Spleen (tissue), 11 donors: ENCODE data around the gene TSG101. TPM values are rescaled to one million over a fixed set of nuclear protein-coding genes. Genes with fewer than 3 reads are reported as not detected.

Source experiments
- DNase-seq: peaks from one replicate; pipeline ENCODE4 v3.0.0-alpha.2; 2020
- H3K27ac ChIP-seq, 8 donors: fragments of 200-600 bp; sonication (generic) in 7 of 8; 1 replicate in 4 of 8; 2 replicates in 4 of 8; pipeline versions ENCODE4 v1.5.0 to v1.8.0; 2016 to 2021; ENCODE audit warnings: inconsistent platforms in 4 of 8, mild to moderate bottlenecking in 4 of 8, moderate library complexity in 1 of 8
- H3K27me3 ChIP-seq, 7 donors: fragments of 200-600 bp; sonication (generic) in 6 of 7; replicated peaks in 1 of 7; 1 replicate in 4 of 7; 2 replicates in 3 of 7; pipeline versions ENCODE4 v1.5.0 to v1.8.0; 2016 to 2021; ENCODE audit warnings: inconsistent platforms in 3 of 7, mild to moderate bottlenecking in 1 of 7
- H3K36me3 ChIP-seq, 6 donors: fragments of 200-600 bp; sonication (generic) in 5 of 6; 1 replicate in 4 of 6; 2 replicates in 2 of 6; pipeline versions ENCODE4 v1.5.0 to v1.8.0; 2016 to 2021; ENCODE audit warnings: inconsistent platforms in 2 of 6
- H3K4me1 ChIP-seq, 6 donors: fragments of 200-600 bp; sonication (generic) in 5 of 6; 1 replicate in 3 of 6; 2 replicates in 3 of 6; pipeline versions ENCODE4 v1.5.0 to v1.8.0; 2016 to 2021; ENCODE audit warnings: inconsistent platforms in 3 of 6
- H3K4me3 ChIP-seq, 8 donors: fragments of 200-600 bp; sonication (generic) in 7 of 8; 1 replicate in 4 of 8; 2 replicates in 4 of 8; pipeline versions ENCODE4 v1.5.0 to v1.8.0; 2016 to 2021; ENCODE audit warnings: inconsistent platforms in 4 of 8, mild to moderate bottlenecking in 4 of 8, moderate library complexity in 2 of 8
- H3K9me3 ChIP-seq, 8 donors: fragments of 200-600 bp; sonication (generic) in 7 of 8; 1 replicate in 4 of 8; 2 replicates in 4 of 8; pipeline versions ENCODE4 v1.5.0 to v1.8.0; 2016 to 2021; ENCODE audit warnings: inconsistent platforms in 4 of 8
- POLR2A ChIP-seq, 3 donors: fragments of 450-650 bp; IDR thresholded peaks; one replicate each; pipeline ENCODE4 v1.5.1; 2017; ENCODE audit warnings: antibody characterized with exemption in 3 of 3, mild to moderate bottlenecking in 1 of 3
- POLR2AphosphoS5 ChIP-seq, 3 donors: sonication (generic); formaldehyde crosslinking; IDR thresholded peaks; one replicate each; pipeline ENCODE4 v1.5.1; 2017; ENCODE audit warnings: antibody characterized with exemption in 3 of 3
- WGBS, 5 donors: extraction: QIAGEN DNeasy Blood & Tissue Kit in 3 of 5; methylation state at CpG; one replicate each; pipeline versions ENCODE4 v1.1.5 to v1.1.7; 2013 to 2018; 5-methylcytosine and 5-hydroxymethylcytosine counted together
- intact Hi-C: fragments of 100-400 bp; cut with DNase I; formaldehyde crosslinking; loops from one replicate; pipeline ENCODE4 v1.15.0; 2023; ENCODE audit warnings: low total_unique reads
- polyA plus RNA-seq, 3 donors: library from polyadenylated mRNA; stranded (reverse); fragments of 200-250 nt; gene quantifications; one replicate each; pipeline ENCODE4 v1.2.1, GENCODE V29; 2013
- total RNA-seq, 7 donors: library from RNA; depleted of rRNA in 3 of 7; stranded (reverse); fragments of >200 nt in 3 of 7; fragmentation: NEBNext Ultra II Directional in 4 of 7; extraction: Animal tissue kit (Norgen Biotek cat#: 25700) in 4 of 7; gene quantifications; one replicate each; pipeline versions ENCODE4 v1.1.0 to v1.2.1, GENCODE V29; 2016 to 2021
- TF ChIP-seq, protein P1 (sequence below), 11 experiments: fragments of 200-600 bp in 7 of 11; fragments of 450-650 bp in 4 of 11; sonication (generic) in 4 of 11; IDR thresholded peaks in 8 of 11; conservative IDR thresholded peaks in 3 of 11; 1 replicate in 7 of 11; 2 replicates in 4 of 11; pipeline versions ENCODE4 v1.4.0 to v1.8.0; 2016 to 2021; ENCODE audit warnings: antibody characterized with exemption in 11 of 11, inconsistent platforms in 4 of 11, mild to moderate bottlenecking in 1 of 11
- donor health status: healthy with polysubstance abuse.
- donor health status: DM: no; HTN: no; CAD: no; lungs with moderate emphysema.
- donor health status: DM: no; HTN: no; CAD: no.
- donor health status: Bipolar disorder and iron deficiency.
- donor health status: healthy.
- donor health status: DM: no; HTN: no; CAD: no.
- donor health status: DM: yes; HTN: yes; CAD: no.

Gene TSG101
- total and polyA plus RNA-seq, 10 donors, result 25.4 to 95.1 (median 45.4) TPM

DNA sequence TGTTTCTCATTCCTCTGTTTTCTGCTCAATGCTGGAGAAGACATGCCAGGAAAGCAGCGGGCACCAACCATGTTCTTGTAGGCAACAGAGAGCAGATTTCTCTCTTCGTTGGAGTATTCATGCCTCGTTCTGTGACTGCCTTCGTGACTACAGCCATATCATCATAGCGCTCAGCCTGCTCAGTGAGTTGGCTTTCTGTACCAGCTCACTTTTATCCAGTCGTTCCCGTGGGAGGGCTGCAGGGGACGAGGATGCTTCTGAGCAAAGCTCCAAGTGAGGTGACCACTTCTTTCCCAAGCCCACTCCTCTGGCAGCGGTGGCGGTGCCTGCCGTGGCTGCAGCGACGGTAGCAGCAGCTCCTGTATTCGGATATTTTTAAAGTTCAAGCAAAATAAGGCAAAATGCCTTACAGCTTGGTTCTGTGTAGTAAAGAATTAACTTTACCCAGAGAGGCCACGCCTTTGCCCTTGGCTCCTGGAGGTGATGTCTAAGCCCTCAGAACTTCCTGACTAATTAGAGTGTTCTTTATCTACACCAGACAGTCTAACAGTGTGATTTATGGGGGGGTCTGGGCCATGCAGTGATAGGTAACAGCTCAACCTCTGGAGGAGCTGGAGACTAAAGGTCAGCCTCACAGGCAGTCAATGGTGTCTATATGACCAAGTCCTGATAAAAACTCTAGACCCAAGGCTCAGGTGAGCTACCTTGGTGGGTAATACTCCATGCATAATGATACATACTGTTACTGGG, 35.8 kb downstream of the TSG101 start:
- peaks cover 0 to 3% (median 0%) of the 10 kb centered on the region in 8 donors for H3K9me3 ChIP-seq

GRCh38 chr11:18490319-18490718, 36.4 kb downstream of the TSG101 start:
- Histone ChIP-seq H3K27ac (no peak overlapping the region), H3K4me1 (no peaks in the 10 kb centered on the region), H3K27me3 (no peaks in the 10 kb centered on the region), H3K9me3 (peaks cover 0 to 3% (median 0%) of the 10 kb centered on the region in 8 donors), H3K4me3 (no peak overlapping the region), H3K36me3 (peaks cover 3 to 95% (median 48%) of the 10 kb centered on the region in 6 donors)
- intact Hi-C loops, result no loop called here
- TF ChIP-seq POLR2A (IDR thresholded peaks at IDR 0.05), result no peak
- TF ChIP-seq, protein P1, sequence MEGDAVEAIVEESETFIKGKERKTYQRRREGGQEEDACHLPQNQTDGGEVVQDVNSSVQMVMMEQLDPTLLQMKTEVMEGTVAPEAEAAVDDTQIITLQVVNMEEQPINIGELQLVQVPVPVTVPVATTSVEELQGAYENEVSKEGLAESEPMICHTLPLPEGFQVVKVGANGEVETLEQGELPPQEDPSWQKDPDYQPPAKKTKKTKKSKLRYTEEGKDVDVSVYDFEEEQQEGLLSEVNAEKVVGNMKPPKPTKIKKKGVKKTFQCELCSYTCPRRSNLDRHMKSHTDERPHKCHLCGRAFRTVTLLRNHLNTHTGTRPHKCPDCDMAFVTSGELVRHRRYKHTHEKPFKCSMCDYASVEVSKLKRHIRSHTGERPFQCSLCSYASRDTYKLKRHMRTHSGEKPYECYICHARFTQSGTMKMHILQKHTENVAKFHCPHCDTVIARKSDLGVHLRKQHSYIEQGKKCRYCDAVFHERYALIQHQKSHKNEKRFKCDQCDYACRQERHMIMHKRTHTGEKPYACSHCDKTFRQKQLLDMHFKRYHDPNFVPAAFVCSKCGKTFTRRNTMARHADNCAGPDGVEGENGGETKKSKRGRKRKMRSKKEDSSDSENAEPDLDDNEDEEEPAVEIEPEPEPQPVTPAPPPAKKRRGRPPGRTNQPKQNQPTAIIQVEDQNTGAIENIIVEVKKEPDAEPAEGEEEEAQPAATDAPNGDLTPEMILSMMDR (IDR thresholded peaks at IDR 0.05 in 8 of 11, conservative IDR thresholded peaks at IDR 0.05 in 3 of 11), result no peak
- TF ChIP-seq POLR2AphosphoS5 (IDR thresholded peaks at IDR 0.05), result no peak
- 67 to 92% (median 88%) methylated on average over 1 of the region's 1 CpG for WGBS, 5 donors
- no peak for DNase-seq

More for the DNA sequence above, 35.8 kb downstream of the TSG101 start:
- Histone ChIP-seq H3K4me1 (no peaks in the 10 kb centered on the region), H3K36me3 (peaks cover 3 to 95% (median 44%) of the 10 kb centered on the region in 6 donors), H3K27ac (no peak overlapping the region), H3K4me3 (no peak overlapping the region), H3K27me3 (no peaks in the 10 kb centered on the region)
- TF ChIP-seq POLR2A (IDR thresholded peaks at IDR 0.05) (no peak), POLR2AphosphoS5 (IDR thresholded peaks at IDR 0.05) (no peak)
- TF ChIP-seq, protein P1 (IDR thresholded peaks at IDR 0.05 in 8 of 11, conservative IDR thresholded peaks at IDR 0.05 in 3 of 11), result no peak
- intact Hi-C loops, result no loop called here
- no peak for DNase-seq
- WGBS, 5 donors, result 92 to 97% (median 95%) methylated on average over 15 of the region's 15 CpGs

- no peak overlapping the region for H3K4me3 ChIP-seq
- H3K27me3 ChIP-seq, result no peaks in the 10 kb centered on the region
- intact Hi-C loops, result no loop called here
- TF ChIP-seq POLR2AphosphoS5 (IDR thresholded peaks at IDR 0.05), result no peak
- TF ChIP-seq POLR2A (IDR thresholded peaks at IDR 0.05), result no peak
- TF ChIP-seq, protein P1 (IDR thresholded peaks at IDR 0.05 in 8 of 11, conservative IDR thresholded peaks at IDR 0.05 in 3 of 11), result no peak
- peaks cover 6 to 95% (median 69%) of the 10 kb centered on the region in 6 donors for H3K36me3 ChIP-seq
- H3K4me1 ChIP-seq, result no peaks in the 10 kb centered on the region
- H3K27ac ChIP-seq, result no peak overlapping the region
- peaks cover 0 to 3% (median 0%) of the 10 kb centered on the region in 8 donors for H3K9me3 ChIP-seq
- no peak for DNase-seq
- WGBS, 5 donors, result 88 to 94% (median 90%) methylated on average over 8 of the region's 8 CpGs
Observed at GRCh38 chr11:18485913-18486528, 40.7 kb downstream of the TSG101 start.

DNA sequence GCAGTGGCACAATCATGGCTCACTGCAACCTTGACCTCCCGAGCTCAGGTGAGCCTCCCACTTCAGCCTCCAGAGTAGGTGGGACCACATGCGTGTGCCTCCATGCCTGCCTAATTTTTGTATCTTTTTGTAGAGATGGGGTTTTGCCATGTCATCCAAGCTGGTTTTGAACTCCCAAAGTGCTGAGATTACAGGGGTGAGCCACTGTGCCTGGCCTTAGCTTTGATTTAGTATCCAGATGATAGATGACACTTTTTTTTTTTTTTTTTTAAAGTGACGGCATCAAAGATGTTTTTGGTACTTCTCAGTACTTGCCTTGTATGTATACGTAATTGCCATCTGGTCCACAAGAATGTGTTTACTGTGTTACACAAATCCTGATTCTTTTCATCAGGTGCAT, 47.7 kb downstream of the TSG101 start:
- H3K9me3 ChIP-seq, result no peaks in the 10 kb centered on the region
- no peak overlapping the region for H3K4me3 ChIP-seq
- H3K27ac ChIP-seq, result no peak overlapping the region
- no peak for DNase-seq
- 94 to 98% (median 97%) methylated on average over 4 of the region's 4 CpGs for WGBS, 5 donors
- TF ChIP-seq POLR2AphosphoS5 (IDR thresholded peaks at IDR 0.05), result no peak
- TF ChIP-seq, protein P1 (IDR thresholded peaks at IDR 0.05 in 8 of 11, conservative IDR thresholded peaks at IDR 0.05 in 3 of 11), result no peak
- no peak for TF ChIP-seq POLR2A (IDR thresholded peaks at IDR 0.05)
- no peaks in the 10 kb centered on the region for H3K4me1 ChIP-seq
- H3K27me3 ChIP-seq, result no peaks in the 10 kb centered on the region
- H3K36me3 ChIP-seq, result peaks cover 14 to 100% (median 88%) of the 10 kb centered on the region in 6 donors
- intact Hi-C loops, result no loop called here
